ENCODE data around the gene ACER1.
"Not testable (repeated sequence)": the region's sequence is repeated elsewhere in the genome, so short reads cannot be mapped to it uniquely, and the experiment has no call there.

The ACER1 gene

DNA sequence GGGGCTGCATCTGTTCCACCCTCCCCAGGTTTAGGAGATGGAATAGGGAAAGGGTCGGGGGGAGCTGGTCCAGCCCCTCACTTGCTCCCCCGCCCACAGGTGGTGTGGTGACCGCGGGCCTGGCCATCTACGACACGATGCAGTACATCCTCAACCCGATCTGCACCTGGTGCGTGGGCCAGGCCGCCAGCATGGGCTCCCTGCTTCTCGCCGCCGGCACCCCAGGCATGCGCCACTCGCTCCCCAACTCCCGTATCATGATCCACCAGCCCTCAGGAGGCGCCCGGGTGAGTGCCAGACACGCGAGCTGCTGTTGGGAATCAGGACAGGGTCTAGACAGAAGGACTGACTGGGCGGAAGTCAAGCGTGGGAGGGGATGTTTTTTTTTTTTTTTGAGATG is 30.9 kb upstream of the ACER1 start:
- DNase-seq (ENCODE audit: insufficient read length, low spot score) (no peak), FAIRE-seq (no peak)
- TF ChIP-seq POLR2A (IDR thresholded peaks at IDR 0.05; ENCODE audit: low read depth, low read length): no peak

DNA sequence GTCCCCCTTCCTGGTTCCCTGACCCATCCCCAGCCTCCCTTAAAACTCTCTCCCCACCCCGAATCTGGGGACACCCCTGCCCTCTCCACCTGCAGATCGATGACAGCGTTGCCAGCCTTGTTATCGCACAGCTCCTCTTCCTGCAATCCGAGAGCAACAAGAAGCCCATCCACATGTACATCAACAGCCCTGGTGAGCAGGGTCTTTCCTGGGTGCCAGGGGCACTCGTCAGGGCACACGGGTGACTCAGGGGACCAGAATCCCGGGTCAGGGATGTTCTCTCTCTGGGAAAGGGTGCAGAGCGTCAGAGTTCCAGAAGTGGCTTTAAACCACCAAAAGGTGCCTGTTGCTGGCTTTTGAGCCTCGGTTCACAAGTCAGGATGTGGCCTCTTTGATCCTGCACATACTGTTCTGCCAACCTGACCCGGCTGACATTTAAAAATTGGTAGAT is 29.0 kb upstream of the ACER1 start:
- no peak for TF ChIP-seq POLR2A (IDR thresholded peaks at IDR 0.05; ENCODE audit: low read depth, low read length)
- no peak for DNase-seq (ENCODE audit: insufficient read length, low spot score)
- no peak for FAIRE-seq

DNA sequence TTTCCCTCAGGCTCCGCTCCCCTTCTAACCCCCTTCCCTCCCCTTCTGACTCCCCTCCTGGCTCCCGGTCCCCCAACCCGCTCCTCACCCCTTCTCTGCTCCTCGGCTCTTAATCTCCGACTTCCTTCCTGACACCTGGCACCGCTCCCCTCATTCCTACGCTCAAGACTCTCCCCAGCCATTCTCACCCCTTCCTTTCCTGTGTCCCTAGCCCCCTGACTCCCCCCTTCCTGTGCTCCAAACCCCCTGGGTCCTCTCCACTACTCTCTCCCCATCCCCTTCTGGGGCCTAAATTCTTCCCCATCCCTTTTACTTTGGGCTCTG is 28.6 kb upstream of the ACER1 start:
- no peak for TF ChIP-seq POLR2A (IDR thresholded peaks at IDR 0.05; ENCODE audit: low read depth, low read length)
- no peak for DNase-seq (ENCODE audit: insufficient read length, low spot score)
- FAIRE-seq: no peak

DNA sequence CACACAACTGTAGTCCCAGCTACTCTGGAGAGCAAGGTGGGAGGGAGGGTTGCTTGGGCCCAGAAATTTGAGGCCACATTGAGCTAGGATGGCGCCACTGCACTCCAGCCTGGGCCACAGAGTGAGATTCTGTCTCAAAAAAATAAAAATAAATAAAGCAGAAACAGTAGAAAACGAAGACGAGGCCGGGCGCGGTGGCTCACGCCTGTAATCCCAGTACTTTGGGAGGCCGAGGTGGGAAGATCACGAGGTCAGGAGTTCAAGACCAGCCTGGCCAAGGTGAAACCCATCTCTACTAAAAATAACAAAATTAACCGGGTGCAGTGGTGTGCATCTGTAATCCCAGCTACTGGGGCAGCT is 27.4 kb upstream of the ACER1 start:
- DNase-seq (ENCODE audit: insufficient read length, low spot score); FAIRE-seq: not testable (repeated sequence)

DNA sequence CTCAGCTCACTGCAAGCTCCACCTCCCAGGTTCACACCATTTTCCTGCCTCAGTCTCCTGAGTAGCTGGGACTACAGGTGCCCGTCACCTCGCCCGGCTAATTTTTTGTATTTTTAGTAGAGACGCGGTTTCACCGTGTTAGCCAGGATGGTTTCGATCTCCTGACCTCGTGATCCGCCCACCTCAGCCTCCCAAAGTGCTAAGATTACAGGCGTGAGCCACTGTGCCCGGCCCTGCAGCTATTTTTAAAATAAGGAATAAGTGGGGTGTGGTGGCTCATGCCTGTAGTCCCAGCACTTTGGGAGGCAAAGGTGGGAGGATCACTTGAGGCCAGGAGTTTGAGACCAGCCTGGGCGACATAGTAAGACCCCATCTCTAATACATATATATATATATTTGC is 27.0 kb upstream of the ACER1 start:
- FAIRE-seq; DNase-seq (ENCODE audit: insufficient read length, low spot score): not testable (repeated sequence)

DNA sequence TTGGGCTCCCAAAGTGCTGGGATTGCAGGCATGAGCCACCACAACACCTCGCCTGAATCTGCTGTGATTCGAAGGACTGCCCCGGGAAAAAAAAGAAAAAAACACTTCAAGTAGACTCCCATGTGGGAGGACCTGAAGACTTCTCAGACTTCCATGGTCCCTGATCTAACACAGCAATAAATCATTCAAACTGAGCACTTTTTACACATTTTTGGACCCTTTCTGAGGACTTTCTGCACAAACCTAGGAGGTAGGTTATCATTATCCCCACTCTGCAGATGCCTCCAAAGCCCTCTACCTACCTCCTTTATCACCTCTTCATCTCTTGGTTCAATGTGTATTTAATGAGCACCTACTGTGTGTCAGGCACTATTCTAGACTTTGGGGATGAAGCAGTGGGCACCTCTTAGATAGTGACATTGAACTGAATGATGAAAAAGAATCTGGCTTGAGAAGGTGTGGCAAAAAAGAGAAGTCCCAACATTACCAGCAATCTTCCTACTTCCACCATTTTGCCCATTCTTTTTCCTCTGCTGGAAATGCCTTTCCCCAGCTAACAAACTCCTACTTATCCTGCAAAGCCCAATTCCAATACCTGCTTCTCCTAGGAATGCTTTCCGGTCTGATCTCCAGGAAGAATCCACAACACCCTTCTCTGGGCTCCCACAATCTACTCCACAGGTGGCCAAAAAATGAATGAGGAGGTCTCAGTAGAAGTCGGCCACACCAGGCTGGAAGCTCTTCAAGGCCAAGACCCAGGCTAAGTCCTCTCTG is 26.3 kb upstream of the ACER1 start:
- FAIRE-seq (no peak), DNase-seq (ENCODE audit: insufficient read length, low spot score) (no peak)
- TF ChIP-seq POLR2A (IDR thresholded peaks at IDR 0.05; ENCODE audit: low read depth, low read length): no peak

DNA sequence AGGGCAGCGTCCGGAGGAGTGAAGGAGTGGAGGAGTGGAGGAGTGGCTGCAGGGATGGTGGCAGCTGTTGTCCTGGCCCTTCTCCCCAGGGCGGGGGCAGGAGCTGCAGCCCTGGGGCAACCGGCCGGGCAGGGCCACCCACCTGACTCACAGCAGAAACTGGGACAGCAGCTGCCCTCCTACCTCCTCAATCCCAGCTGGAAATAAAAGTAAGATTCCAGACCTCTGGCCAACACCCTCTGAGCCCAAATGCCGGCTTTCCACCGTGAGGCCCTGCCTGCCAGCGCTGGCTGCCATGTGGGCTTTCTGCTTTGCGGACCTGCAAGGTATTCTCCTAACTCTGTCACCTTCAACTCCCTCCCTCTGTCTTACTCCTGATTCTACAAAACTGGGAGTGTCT is 24.6 kb upstream of the ACER1 start:
- FAIRE-seq (no peak), DNase-seq (ENCODE audit: insufficient read length, low spot score) (peak; percentile 38)
- no peak for TF ChIP-seq POLR2A (IDR thresholded peaks at IDR 0.05; ENCODE audit: low read depth, low read length)

DNA sequence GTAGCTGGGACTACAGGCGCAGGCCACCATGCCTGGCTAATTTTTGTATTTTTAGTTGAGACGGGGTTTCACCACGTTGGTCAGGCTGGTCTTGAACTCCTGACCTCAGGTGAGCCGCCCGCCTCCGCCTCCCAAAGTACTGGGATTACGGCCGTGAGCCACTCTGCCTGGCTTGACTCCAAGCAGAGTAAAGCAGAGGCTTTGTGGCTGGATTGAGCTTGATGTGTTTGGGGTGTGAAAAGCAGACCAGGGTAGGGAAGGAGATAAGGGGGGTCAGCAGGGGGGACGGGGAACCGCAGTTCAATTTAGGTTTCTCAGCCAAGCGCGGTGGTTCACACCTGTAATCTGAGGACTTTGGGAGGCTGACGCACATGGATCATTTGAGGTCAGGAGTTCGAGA is 23.8 kb upstream of the ACER1 start:
- no peak for TF ChIP-seq POLR2A (IDR thresholded peaks at IDR 0.05; ENCODE audit: low read depth, low read length)
- no peak for DNase-seq (ENCODE audit: insufficient read length, low spot score)
- no peak for FAIRE-seq

DNA sequence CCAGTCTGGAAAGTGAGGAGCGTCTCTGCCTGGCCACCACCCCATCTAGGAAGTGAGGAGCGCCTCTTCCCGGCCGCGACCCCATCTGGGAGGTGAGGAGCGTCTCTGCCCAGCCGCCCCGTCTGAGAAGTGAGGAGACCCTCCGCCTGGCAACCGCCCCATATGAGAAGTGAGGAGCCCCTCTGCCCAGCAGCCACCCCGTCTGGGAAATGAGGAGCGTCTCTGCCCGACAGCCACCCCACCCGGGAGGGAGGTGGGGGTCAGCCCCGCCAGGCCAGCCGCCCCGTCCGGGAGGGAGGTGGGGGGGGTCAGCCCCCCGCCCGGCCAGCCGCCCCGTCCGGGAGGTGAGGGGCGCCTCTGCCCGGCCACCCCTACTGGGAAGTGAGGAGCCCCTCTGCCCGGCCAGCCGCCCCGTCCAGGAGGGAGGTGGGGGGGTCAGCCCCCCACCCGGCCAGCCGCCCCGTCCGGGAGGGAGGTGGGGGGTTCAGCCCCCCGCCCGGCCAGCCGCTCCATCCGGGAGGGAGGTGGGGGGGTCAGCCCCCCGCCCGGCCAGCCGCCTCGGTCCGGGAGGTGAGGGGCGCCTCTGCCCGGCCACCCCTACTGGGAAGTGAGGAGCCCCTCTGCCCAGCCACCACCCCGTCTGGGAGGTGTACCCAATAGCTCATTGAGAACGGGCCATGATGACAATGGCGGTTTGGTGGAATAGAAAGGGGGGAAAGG is 22.1 kb upstream of the ACER1 start:
- not testable (repeated sequence) for FAIRE-seq; DNase-seq (ENCODE audit: insufficient read length, low spot score)

DNA sequence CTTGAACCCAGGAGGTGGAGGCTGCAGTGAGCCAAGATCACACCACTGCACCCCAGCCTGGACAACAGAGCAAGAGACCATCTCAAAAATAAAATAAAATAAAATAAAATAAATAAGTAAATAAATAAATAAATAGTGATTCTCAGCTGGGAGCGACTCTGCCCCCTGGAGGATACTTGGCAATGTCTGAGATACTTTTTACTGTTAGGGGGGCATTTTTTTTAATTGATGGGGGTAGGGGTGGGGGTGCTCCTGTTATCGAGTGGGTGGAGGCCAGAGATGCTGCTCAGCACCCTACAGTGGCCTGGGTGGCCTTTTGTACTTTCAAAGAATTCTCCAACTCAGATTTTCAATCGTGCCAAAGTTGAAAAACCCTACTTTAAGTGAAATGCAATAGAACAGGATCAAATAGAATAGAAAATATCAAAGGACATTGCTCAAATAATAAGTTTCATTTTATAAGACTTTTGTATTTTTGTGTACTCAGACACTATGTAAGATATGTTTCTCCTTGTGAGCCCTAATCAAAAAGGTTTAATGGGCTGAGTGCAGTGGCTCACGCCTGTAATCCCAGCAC is 20.8 kb upstream of the ACER1 start:
- FAIRE-seq: no peak
- DNase-seq (ENCODE audit: insufficient read length, low spot score): no peak
- TF ChIP-seq POLR2A (IDR thresholded peaks at IDR 0.05; ENCODE audit: low read depth, low read length): no peak

DNA sequence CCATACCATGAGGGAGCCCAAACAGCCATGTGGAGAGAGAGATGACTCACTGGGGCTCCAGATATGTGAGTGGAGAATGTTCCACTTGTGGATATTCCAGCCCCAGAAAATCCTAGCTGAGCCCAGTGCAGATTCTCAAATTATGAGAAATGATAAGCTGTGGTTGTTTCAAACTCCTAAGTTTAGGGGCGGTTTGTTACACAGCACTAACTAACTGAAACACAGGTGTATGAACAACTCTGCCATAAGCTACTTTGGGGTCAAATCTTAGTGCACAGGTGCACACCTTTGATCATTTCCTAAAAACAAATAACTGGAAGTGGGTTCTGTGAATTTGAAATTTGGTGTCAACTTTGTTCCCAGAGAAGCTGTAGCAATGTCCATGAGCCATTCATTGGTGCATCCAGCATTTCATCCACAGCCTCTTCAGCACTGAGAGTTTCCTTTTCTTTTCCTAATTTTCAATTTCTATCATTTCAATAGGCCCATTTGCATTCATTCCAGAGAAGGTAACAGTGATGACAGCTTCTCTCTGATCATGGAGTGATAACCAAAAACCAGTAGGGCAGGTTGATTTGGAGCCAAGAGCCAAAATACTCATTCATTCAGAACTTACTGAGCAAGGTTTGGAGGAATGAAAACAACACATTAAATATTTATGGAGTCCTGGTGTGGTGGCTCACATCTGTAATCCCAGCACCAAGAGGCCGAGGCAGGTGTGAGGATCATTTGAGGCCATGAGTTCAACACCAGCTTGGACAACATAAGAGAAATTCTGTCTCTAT is 19.2 kb upstream of the ACER1 start:
- no peak for DNase-seq (ENCODE audit: insufficient read length, low spot score)
- TF ChIP-seq POLR2A (IDR thresholded peaks at IDR 0.05; ENCODE audit: low read depth, low read length): no peak

DNA sequence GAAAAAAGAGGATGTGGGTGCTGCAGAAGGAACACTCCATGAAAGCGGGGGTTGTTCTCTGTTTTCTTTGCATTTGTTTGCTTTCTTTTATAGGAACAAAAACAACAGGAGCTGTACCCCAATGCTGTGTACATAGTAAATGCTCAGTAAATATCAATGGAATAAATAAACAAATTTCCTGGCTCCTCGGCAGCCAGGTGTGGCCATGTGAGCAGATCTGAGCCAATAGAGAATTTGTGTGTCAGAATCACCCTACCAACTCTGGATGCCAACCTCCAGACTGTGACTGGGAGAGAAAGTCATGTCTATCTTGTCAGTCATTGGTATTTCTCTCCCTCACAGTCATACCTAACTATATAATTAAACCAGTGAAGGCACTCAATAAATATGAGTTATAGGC is 17.3 kb upstream of the ACER1 start:
- no peak for DNase-seq (ENCODE audit: insufficient read length, low spot score)
- TF ChIP-seq POLR2A (IDR thresholded peaks at IDR 0.05; ENCODE audit: low read depth, low read length): no peak
- no peak for FAIRE-seq

More for the DNA sequence above, 19.2 kb upstream of the ACER1 start:
- FAIRE-seq: no peak

DNA sequence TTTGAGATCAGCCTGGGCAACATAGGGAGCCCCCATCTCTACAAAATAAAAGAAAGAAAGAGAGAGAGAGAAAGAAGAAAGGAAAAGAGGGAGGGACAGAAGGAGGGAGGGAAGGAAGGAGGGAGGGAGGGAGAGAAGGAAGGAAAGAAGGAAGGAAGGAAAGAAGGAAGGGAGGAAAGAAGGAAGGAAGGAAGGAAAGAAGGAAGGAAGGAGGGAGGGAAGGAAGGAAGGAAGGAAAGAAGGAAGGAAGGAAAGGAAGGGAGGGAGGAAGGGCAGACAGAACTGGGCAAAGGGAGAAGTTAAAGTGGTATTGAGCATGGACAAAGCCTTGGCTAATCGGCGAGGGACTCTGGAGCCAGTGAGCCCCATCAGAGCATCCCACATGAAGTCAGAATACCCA is 15.9 kb upstream of the ACER1 start:
- not testable (repeated sequence) for DNase-seq (ENCODE audit: insufficient read length, low spot score); FAIRE-seq

DNA sequence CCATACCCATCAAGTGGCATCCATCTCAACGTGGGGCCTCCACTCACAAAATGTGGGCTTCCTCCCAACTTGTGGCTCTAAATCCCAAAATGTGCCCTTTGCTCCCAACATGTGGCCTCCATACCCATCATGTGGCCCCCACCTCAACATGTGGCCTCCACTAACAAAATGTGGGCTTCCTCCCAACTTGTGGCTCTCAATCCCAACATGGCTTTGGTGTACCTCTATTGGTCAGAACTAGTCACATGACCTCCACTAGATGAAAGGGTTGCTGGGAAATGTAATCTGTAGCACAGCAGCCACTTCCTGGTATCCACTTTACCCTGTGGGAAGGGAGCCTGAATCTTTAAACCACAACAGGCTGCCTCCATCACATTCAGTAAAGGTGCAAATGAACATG is 10.1 kb upstream of the ACER1 start:
- FAIRE-seq: no peak

More for the DNA sequence above, 10.1 kb upstream of the ACER1 start:
- peak; percentile 23 for DNase-seq (ENCODE audit: insufficient read length, low spot score)
- no peak for TF ChIP-seq POLR2A (IDR thresholded peaks at IDR 0.05; ENCODE audit: low read depth, low read length)

Measured in H54 (cell line).